ENCODE data around the gene TRANK1. TPM values are rescaled to one million over a fixed set of nuclear protein-coding genes. Genes with fewer than 3 reads are reported as not detected.

TRANK1 gene
- total RNA-seq, 4 donors from 2014 or later: 9.4 to 31.5 (median 14.6) TPM

DNA sequence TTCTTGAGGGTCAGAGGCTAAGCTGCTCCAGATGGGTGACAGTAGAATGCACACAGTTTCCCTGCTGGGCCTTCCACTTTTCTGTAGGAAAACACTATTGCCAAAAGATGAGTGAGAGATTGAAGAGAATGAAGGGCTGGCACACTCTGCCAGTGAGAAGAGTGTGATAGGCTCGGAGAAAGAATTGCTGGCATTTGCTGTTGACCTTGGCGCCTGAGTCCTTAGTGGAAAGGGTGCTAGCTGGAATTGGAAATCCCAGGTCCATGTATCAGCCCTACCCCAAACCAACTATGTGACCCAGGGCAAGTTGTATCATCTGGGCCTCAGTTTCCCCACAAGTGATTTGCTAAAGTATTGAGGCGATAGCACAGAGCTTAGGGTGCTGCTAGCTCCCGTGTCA lies 120.4 kb downstream of the TRANK1 start:
- no peak for DNase-seq (ENCODE audit: low spot score)
- ATAC-seq (ENCODE audit: low FRiP score): no peak
- TF ChIP-seq, protein P1, sequence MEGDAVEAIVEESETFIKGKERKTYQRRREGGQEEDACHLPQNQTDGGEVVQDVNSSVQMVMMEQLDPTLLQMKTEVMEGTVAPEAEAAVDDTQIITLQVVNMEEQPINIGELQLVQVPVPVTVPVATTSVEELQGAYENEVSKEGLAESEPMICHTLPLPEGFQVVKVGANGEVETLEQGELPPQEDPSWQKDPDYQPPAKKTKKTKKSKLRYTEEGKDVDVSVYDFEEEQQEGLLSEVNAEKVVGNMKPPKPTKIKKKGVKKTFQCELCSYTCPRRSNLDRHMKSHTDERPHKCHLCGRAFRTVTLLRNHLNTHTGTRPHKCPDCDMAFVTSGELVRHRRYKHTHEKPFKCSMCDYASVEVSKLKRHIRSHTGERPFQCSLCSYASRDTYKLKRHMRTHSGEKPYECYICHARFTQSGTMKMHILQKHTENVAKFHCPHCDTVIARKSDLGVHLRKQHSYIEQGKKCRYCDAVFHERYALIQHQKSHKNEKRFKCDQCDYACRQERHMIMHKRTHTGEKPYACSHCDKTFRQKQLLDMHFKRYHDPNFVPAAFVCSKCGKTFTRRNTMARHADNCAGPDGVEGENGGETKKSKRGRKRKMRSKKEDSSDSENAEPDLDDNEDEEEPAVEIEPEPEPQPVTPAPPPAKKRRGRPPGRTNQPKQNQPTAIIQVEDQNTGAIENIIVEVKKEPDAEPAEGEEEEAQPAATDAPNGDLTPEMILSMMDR (IDR thresholded peaks at IDR 0.05): no peak

DNA sequence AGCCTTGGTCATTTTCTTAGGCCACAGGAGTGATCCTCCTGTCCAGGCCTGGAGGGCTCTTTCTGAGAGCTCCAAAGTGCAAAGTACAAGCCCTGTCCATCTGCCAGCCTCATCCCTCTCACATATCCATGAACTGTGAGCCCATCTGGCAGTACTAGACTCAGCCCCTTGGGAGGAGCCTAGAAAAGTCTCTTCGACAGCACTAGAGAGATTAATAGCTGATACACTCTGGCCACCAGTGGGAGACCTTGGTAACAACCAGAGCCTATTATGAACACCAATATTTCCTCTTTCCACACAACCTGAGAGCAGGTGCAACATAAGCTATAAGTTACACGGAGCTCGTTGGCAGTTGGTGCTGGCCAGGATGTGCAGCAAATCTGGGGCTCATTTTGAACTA lies 121.0 kb downstream of the TRANK1 start:
- no peak for ATAC-seq (ENCODE audit: low FRiP score)
- TF ChIP-seq, protein P1 (IDR thresholded peaks at IDR 0.05): no peak
- no peak for DNase-seq (ENCODE audit: low spot score)

DNA sequence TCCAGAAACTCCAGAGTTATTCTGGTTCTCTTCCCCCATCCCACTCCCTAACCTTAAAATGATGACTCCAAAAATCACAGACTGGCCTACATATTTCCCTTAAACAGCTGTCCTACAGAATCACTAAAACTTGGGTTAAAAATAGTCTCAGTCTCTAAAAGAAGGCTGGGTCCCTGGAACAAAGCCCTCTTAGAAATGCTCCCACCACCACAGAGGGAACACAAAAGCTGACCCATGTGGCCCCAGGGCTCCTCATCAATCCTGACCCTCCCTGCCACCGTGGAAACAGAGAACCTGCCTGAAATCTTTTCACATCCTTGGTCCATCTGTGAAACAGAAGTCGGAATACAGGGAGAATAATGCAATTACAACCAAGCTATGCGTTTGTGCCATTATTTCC lies 124.8 kb downstream of the TRANK1 start:
- DNase-seq (ENCODE audit: low spot score) (no peak), ATAC-seq (ENCODE audit: low FRiP score) (no peak)
- TF ChIP-seq, protein P1 (IDR thresholded peaks at IDR 0.05): no peak

DNA sequence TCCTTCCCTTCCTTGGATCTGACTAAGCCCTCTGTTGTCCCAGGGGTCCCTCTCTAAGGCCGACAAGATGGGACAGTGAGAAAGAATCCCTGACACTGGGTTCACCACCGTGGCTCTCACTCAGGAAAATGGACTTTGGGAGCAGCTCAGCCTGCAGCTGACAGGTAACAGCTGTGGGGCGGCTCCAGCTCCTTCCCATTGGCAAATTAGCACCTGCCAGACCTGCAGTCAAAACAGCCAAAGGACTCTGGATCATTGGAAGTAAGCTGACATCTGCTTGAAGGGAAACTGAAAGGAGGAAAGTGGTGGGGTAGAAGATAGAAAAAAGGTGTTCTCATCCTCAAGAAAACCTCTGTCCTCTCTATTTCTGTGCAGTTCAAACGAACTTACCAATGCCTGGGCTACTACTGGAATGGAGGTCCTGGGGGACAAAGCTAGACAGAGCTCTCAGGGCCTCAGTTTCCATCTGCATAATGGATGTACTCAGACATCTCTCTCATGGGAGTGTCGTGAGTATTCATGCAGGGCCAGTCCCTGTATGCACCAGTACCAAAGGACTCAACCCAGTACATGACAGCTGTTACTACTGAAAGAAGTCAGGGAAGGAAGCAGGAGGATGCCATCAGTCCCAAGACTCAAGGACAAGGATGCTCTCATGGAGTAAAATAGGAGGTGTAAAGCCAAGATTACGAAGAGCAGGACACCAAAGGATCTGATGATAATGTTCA lies 126.9 kb downstream of the TRANK1 start:
- ATAC-seq (ENCODE audit: low FRiP score) (no peak), DNase-seq (ENCODE audit: low spot score) (no peak)
- TF ChIP-seq, protein P1 (IDR thresholded peaks at IDR 0.05): no peak

DNA sequence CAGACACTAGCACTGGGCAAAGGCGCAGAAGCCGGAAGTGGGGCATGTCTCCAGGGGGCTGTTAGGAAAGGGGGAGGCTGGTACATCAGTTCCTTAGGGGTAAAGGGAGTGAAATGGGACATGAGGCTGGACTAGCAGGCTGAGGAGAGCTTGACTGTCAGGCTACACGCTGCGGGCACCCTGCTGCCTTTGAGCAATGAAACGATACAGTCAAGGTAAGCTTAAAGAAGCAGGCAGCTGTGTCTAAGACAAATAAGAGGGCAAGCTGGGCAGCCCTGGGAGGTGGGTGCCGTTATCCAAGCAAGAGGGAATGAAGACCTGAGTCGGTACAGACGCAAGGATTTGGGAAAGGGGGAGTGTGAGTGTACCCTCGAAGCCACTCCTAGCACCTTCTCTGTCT lies 129.5 kb downstream of the TRANK1 start:
- DNase-seq (ENCODE audit: low spot score) (no peak), ATAC-seq (ENCODE audit: low FRiP score) (no peak)
- TF ChIP-seq, protein P1 (IDR thresholded peaks at IDR 0.05): no peak

DNA sequence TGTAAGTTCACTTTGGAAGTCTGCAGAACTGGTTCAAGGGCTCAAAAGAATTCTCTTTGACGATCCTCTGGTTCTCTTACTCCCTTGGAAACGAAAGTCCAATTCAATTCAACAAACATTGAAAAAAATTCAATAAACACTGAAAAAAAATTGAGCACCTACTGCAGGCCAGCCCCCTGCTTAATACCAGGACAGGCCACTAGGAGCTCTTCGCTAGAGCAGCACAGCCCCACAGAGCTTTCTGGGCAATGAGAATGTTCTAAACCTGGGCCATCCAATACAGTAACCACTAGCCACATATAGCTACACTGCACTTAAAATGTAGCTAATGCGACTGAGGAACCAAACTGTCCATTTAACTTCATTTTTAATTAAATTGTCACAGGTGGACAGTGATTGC lies 130.1 kb downstream of the TRANK1 start:
- DNase-seq (ENCODE audit: low spot score) (no peak), ATAC-seq (ENCODE audit: low FRiP score) (no peak)
- TF ChIP-seq, protein P1 (IDR thresholded peaks at IDR 0.05): no peak

DNA sequence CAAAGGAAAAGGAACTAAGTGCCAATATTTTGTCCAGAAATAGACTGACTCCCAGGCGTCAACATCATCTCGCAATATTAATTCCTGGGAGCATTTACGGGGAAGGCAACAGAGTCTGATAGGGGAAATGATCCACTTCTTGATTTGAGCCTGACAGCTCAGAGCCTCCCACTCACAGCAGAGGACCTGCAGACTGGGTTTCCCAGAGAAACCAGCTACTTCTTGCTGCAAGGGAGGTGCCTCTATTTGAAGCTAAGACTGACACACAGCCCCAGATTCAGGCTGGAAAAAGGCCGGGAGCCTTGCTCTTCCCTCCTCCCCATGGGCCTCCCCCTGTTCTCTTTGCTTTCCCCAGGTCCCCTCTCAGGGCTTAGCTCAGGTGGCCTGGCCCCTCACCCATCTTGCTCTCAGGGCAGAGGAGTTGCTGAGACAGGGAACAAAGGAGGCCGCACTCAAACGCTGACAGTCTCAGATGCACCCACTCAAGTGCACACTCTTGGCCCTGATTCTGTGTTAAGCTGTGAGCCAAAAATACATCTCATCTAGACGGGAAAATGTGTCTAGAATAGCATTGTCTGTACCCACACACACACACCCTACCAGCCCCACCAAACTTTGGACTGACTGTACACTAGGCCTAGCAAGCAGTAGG lies 130.7 kb downstream of the TRANK1 start:
- ATAC-seq (ENCODE audit: low FRiP score): peak; percentile 39
- TF ChIP-seq, protein P1 (IDR thresholded peaks at IDR 0.05): no peak

More for the DNA sequence above, 130.7 kb downstream of the TRANK1 start:
- no peak for DNase-seq (ENCODE audit: low spot score)

All from omental fat pad (tissue), 4 donors.